T-helper 2 cell (primary cell): ENCODE data around the gene EMC8.
"Not testable (repeated sequence)": the region's sequence is repeated elsewhere in the genome, so short reads cannot be mapped to it uniquely, and the experiment has no call there.

ENCODE experiments used
- DNase-seq, 5 experiments: peaks; one replicate each; pipeline versions ENCODE4 v3.0.0 to v3.0.0-alpha.2; 2012 to 2022
- total RNA-seq, 2 donors: gene quantifications; one replicate each; lab custom pipeline; 2026; lab: John Stamatoyannopoulos, UW

EMC8 gene
- total RNA-seq: 21.8 to 43.6 reads per million in 2 donors

DNA sequence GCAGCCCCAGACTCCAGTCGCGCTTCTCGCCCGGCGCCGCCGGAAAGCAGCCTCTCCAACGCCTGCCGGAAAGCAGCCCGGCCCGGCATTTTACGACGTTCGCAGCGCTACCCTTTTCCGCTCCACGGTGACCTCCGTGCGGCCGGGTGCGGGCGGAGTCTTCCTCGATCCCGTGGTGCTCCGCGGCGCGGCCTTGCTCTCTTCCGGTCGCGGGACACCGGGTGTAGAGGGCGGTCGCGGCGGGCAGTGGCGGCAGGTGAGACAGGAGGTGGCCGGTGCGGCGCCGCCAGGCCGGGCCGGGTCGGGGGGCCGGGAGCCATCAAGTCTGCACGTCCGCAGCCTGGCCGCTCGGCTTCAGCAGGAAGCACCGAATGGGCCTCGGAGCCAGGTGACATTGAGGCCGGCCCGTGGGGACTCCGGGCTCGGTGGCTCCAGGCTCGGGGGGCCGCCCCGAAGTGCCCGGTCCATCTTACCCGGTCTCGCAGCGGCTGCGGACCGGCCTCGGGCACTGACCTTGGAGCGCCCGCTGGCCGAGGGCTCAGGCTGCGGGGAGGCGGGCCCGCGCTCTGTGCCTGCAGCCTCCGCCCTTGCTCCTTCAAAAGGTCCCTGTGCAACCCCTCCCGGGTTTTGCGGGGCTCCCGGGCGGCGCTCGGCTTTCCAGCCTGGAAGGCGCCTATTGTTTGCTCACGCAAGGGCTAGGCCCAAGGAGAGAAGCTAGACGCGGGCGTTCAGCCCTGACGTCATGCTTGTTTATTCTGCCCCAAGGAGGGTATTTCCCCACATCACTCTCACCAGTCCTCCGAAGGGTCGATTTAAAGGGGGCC is at the start of gene EMC8, which contains the start of gene COX4I1:
Gene EMC8 (minus strand): TSS at position 48 of the 824 bp plus-strand sequence. CDS start 249 bp downstream, outside the sequence.
Gene COX4I1 (plus strand): TSS at position 199 of the 824 bp plus-strand sequence. CDS start 1,511 bp downstream, outside the sequence.
- DNase-seq: peak; percentile 83 to 96 (median 89)

DNA sequence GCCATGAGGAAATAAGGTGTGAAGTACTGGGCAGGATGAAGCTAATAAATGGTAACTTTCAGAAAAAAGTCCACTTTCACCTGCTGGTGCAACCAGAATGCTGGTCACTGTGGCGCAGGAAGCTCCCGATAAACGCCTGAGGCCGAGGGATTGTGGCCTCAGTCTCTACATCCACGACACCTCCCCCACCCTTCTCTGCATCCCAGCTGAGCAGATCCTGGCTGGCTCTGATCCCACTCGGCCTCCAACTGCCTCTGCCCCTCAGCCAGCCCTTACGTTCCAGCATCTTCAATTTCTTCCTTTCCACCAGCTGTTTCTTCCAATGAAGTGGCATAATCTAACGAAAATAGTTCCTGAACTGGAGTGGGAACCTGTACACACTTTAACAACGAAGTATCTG is 49.6 kb upstream of the EMC8 start:
- no peak for DNase-seq

DNA sequence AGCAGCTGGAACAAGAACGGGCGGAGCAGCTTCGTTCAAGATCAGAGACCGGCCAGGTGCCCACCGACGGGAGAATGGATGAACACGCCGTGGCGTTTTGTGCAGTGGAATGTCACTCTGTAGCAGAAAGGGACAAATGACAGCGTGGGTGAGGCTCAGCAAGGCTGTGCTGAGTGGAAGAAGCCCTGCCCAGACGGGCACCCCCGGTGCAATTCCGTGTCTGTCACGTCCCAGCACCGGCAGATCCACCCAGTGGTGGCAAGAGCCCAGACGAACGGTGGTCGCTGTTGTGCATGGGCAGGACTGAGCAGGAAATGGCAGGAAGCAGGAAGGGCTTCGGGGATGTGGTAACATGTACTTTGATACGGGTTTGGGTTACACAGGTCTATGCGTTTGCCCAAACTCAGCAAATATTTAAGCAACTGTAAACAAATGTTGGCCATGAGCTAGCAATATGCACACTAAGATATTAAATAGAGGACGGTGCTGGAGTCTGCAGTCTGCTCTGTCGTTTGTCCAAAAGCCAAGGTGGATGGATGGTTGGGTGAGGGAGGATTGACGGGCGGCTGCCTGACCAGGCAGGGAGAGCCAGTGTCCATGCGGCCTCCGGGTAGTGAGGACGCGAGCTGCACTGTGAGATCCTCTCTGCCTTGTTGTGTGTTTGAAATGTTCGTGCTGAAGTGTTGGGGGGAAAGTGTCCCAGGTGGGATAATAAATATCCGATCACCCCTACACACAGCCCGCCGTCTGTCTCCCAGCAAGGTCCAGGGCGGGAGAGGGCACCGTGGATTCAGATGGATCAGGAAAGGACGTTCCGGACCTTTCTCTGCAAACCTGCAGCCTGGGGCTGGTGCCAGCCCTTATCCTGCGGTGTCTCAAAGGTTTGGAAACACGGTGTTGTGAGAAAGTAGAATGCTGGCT is 48.6 kb upstream of the EMC8 start:
- no peak for DNase-seq

DNA sequence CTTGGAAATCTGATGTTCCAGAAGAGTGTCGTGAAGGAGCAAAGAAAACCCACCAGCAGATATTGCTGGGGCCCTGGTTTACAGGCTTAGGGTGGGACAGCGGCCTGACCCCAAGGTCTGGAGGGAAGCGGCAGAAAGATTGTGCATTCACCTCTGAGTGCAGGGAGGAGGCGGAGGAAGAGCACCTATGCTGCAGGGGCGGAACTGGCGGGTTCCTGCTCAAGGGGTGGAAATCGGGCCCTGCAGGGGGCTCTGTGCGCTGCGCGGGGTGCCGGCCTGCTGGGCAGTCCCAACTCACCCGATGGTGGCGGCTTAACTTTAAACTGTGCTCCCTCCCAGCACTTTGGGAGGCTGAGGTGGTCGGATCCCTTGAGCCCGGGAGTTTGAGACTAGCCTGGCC is 47.7 kb upstream of the EMC8 start:
- no peak for DNase-seq

DNA sequence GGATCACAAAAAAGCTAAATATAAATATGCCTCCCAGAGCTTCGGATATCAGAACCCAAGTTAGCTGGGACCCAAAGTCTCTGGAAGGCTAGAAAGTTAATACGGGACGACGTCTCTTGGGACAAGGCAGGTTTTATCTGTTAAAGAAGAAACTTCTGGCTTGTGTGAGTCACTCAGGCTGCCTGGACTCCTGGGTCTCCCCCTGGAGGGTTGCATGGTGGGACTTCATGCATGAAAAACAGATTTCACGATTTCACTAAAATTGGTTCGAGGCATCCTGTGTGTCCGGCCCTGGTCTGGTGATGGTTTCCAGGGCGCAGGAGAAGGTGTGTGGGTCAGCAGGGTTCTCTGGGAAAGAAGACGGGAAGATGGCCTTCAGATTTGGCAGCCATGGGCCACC is 47.1 kb upstream of the EMC8 start:
- no peak for DNase-seq

DNA sequence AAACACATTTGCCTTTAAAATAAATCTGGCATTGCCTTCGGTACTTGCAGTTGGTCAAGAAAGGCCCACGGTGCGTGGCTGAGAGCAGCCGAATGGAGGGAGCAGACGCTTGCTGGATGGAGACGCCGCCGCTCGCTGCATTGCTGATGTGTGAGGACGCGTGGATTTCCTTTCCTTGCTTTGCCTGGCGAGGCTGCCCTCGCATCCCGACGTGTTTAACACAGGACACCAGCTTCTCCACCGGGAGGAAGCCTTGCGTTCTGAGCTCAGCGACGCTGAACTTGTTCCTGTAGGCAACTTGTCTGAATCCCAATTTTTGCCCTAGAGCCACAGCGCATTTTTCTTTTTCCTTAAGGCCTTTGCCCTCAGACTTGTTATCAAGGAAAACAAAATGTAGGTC is 45.9 kb upstream of the EMC8 start:
- DNase-seq: no peak

DNA sequence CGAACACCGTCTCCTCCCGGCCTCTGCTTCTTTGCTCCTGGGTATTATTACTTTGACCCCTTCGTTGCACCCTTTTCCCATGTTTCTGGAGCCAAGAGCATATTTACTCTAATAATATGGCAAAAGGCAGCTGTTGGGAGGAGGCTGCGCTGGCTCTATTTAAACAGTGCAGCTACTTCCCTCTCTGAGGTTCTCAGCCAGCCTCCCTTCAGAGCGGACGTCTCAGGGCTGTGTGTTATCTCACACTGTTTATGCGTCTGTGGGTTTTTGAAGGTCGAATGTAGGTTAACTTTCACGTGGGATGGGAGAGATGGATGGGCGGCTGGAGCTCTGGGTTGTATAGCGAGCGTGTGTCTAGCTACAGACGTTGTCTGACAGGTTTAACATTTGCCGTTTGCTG is 45.4 kb upstream of the EMC8 start:
- no peak for DNase-seq

DNA sequence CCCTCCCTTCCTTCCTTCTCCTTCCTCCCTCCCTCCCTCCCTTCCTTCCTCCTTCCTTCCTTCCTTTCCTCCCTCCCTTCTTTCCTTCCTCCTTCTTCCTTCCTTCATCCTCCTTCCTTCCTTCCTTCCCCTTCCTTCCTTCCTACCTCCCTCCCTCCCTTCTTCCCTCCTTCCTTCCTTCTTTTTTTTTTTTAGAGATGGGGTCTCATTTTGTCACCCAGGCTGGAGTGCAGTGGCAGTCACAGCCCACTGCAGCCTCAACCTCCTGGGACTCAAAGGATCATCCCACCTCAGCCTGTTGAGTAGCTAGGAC is 44.8 kb upstream of the EMC8 start:
- DNase-seq: no peak

DNA sequence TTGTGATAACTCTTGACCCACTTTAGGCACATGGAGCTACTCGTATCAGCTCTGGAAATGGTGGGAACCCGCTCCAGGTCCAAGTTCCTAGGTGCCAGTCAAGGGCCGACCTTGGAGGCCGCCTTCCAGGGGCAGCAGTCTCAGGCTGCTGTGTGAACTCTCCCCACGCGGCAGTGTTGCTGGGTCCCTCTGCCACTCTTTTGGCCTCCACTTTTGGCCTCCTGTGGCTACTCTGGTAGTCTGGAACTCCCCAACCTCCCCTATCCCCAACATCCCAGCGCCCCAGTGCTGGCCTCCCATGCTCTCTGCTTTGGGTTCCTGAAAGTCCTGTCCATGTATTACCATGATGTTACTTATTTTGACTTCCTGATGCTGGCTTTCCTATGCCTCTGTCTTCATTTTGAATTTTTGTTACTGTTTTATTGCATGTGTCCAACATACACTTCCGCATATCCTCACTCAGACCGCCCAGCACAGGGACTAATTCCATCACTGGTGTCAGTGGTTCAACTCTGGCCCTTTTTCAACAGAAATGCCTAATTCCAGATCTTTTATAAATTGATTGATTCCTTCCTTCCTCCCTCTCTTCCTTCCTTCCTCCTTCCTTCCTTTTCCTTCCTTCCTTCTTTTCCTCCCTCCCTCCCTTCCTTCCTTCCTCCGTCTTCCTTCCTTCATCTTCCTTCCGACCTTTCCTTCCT is 44.3 kb upstream of the EMC8 start:
- no peak for DNase-seq

DNA sequence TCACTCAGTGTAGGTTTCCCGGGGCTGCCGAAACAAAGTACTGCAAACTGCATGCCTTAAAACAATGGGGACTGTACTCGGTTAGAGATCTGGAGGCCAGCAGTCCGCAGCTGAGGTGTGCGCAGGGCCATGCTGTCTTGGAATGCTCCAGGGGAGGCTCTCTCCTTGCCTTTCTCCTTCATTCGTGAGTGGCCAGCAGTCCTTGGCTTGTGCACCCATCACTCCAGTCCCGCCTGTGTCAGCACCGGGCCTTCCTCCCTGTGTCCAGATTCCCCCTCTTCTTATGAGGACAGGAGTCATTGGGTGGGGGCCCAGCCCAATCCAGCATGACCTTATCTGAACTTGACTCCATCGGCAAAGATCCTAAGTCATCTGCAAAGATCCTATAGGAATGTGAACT is 43.5 kb upstream of the EMC8 start:
- DNase-seq: no peak

DNA sequence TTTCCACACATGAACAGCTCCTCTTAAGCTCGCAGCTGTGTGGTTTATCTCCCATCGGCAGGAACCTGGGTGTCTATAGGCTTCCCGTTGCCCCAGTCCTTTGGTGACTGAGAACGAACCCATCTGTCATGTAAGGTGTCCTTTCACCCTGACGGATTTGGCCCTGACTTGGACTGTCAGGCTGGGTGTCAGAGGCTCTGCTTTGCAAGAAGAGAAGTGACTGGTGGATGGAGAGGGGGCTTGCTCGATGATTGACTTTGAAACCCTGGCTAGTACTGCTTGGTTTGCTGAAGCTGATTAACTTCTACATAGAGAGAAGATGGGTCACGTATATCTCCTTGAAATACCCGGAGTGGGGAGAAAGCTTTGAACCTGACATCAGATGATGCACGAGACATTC is 43.1 kb upstream of the EMC8 start:
- DNase-seq: no peak

DNA sequence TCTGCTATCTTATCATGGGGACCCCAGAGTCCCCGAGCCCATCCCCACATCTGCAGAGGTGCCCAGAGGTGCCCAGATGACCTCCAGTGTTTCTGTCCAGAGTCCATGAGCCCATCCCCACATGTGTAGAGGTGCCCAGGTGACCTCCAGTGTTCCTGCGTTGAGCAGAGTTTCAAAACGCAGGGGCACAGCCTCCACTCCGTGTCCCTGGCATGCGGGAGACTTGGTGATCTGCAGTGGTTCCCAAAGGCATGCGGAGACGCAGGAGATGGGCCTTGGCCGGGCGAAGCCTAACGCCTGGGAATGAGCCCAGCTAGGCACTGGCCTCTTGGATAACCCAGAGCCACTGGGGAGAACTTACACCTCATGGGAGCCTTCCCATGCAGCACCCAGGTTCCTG is 41.5 kb upstream of the EMC8 start:
- DNase-seq: no peak

DNA sequence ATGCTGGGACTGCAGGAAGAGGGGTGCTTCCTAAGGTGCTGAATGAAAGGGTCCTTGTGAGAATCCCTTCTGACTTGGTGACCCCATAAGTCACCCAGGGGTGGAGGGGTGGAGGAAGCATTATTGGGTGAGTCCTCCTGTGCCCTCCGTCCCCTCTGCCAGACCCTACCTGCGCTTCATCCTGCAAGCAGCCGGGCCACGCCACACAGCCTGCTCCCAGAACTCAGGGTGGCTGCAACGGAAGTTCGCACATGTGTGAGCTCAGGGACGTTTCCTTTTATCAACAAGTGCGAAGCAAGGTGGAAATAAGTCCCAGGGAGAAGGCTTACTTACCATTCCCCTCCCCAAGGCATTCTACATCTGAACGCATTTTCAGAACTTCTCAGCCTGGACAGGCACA is 41.1 kb upstream of the EMC8 start:
- no peak for DNase-seq

DNA sequence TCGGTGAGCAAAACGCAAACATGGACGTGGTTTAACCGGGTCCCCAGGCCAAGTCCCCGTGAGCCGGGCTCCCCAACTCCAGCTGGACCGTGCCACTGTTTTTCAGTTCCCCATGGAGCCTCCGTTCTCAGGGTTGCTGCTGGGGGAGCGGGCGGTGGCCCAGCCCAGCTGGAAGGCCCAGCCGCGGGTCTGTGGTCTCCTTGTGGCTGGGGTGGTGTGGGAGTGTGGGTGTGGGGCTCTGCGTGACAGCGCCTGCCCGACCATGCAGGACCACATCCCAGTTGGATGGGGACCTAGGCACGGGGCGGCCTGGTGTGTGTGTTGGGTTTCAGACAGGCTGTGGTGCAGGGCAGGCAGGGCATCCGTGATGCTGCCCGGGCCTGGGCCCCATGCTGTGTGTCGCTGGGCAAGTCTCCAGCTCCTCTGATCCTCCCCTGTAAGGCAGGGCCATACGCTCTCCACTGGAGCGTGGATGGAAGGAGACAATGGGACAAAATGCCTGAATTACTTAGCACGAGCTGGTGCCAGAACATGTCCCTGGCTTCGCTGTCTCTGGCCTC is 40.4 kb upstream of the EMC8 start:
- DNase-seq: no peak

DNA sequence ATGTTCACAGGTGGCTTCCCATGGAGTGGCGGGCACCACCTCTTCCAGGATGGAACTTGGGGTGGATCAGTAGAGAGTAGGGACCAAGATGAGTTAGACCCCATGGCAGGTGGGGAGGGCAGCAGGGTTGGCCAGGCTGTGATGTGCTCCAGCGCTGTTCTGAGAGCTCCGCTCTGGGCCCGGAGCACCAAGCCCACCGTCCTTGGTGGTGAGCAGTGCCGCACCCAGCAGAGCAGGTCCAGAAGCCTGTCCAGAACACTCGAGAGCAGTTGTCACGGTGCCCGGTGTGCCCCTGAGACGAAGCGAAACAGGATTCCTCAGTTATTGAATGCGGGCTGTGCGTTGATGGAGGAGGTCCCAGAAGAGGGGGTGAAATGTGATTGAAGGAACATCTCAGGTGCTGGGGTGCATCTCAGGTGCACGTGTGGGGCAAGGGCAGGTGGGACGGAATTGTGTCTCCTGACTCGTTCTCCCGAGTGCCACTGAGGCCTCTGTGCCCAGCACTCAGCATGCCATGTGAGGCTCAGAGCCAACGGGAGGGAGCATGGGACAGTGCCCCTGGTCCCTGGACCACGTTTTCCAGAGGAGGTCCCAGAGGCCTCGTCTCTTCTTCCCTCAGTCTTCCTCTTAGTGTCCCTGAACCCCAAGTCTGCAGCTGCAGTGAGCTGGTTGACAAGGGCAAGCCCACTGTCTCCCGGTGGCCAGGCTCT is 39.7 kb upstream of the EMC8 start:
- no peak for DNase-seq

DNA sequence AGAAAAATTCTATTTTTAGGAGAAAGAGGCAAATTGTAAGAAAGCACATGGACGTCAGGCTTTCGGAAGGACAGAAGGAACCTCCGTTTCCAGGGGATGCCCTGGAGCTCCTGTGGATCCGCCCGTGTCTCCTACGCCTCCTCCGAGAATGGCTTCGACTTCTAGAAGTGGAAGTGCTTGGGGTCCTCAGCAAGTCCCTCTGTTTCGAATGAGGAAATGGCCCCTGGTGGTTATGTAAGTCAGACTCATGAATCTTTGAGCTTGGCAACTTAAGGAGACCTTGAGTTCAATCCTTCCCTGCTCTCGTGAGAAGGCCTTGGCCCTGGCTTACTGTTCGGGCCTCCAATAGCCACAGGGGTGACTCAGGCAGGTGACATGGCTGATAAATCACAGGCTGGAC is 39.0 kb upstream of the EMC8 start:
- DNase-seq: no peak

DNA sequence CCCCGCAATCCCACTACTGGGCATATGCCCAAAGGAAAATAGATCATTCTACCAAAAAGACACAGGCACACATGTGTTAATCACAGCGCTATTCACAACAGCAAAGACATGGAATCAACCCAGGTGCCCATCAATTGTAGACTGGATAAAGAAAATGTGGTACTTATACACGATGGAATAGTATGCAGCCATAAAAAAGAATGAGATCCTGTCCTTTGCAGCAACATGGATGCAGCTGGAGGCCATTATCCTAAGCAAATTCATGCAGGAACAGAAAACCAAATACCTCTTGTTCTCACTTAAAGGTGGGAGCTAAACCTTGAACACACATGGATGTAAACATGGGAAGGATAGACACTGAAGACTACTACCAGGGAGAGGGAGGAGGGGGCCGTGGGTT is 38.3 kb upstream of the EMC8 start:
- DNase-seq: not testable (repeated sequence)

DNA sequence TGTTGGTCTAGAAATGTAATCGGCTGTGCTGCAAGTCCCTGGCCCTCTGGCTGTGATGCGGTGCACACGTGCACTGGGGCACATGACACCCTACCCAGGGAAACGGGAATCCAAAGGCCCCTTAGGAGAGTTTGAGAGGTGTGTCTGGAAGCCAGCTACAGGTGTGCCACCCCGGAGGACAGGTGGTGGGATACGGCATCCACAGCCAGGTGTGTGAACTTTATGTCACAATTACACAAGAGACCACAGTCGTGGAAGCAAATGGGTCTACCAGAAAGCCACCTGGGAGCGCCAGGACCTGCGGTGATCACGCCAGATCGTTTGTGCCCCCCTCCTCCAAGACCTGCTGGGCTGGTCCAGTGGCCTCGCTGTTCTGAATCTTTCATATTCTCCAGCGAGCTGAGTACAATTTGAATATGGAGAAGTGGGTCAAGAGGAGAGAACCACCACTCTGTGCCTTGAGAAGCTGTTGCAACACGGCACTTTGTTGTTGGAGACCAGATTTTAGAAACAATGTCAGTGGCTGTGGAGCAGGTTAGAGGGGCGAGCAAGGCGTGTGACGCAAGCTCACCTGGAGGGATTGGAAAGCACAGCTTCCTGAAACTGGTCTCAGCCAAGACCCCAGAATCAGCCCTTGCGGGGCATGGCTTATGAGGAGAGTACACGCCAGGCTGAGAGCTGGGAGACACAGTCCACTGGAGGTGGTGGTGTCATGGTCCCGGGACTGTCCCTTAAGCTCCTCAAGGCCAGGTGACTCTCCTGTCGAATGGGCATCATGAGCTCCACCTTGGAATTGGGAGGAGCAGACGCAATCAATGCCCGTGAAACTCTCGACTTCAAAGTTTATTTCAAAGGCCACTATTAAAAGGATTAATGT is 37.6 kb upstream of the EMC8 start:
- DNase-seq: no peak

DNA sequence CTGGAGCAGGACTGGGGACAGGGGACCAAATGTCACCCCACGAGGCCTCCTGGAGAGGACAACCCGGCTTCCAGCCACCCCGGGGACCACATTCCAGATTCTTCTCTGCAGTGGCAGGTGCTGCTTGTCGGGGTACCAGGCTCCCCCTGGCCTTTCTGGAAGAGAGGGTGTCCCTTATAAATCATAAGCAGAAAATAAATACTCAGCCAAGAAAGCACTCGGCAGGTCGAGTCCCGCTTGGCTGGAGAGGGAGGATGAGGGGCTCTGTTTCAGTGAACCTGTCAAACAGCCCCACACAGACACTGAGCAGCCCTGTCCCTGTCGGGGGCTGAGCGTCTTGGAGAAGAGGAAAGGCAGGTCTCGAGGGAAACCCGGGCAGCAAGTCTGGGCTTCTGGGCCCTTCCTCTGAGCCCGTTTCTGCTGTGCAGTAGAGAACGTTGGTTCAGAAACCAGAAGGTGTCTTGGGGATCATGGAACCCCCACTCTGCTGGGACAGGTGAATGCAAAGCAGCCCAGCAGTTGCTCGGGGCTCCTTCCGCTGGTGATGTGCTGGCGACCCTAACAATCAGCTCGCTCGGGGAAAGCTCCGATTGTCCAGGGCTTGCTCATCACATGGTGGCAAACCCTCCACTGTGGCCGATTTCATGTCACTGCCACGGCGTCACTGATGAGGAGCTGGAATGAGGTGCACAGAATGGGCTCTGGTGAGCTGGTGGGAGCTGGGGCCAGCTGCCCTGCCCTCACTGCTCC is 36.8 kb upstream of the EMC8 start:
- DNase-seq: no peak

DNA sequence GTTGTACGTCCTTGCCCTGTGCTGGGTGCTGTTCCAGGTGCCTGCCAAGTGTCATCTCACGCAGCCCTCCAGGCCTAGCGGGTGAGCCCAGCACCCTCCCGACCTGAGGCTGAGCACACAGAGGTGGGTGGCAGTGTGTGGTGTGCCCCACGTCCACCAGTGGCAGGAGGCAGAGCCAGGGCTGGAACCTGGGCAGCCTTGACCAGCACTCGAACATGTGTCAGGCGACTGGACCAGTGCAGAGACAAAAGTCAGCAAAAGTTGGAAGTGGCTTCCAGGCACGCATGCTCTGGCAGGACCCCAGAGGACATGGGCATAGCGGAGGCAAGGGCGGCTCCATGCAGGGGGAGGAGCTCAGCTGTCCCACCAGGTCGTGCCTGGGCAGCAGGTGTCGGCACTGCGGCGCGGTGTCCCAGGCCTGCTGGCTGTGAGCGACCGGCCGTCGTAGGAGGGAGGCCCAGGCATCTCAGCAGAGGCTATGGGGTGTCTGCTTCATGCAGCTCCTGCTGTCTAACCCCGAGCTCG is 35.9 kb upstream of the EMC8 start:
- DNase-seq: no peak
